Limb (tissue), 2 donors: Measurements from ENCODE around the gene HS6ST3.

Source experiments
- DNase-seq, 2 donors: peaks; one replicate each; pipeline ENCODE4 v3.0.0-alpha.2; 2016; ENCODE audit errors: extremely low spot score in 2 of 2

Gene HS6ST3

DNA sequence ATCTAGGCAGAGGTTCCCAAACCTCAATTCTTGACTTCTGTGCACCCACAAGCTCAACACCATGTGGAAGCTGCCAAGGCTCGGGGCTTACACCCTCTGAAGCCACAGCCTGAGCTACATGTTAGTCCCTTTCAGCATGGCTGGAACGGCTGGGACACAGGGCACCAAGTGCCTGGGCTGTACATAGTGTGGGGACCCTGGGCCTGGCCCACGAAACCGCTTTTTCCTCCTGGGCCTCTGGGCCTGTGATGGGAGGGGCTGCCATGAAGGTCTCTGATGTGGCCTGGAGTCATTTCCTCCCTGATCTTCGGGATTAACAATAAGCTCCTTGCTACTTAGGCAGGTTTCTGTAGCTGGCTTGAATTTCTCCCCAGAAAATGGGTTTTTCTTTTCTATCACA lies 108.1 kb downstream of the HS6ST3 start:
- no peak for DNase-seq

DNA sequence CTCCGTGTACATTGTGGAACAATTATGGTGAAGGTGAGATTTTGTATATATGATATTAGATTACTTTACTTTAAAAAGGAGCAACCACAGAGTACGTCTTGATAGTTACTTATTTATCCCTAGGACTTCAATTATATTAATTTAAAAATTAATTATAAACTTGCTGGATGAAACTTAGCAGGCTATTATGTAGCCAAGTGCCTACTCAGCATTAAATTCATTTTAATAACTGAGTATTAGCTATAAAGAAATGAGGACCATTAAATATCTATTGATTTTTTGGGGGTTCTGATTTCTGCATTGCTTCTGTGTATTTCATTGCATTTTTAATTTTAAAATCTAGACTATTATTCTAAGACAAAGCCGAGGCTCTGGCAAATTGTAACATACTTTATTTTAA lies 109.4 kb downstream of the HS6ST3 start:
- no peak for DNase-seq

DNA sequence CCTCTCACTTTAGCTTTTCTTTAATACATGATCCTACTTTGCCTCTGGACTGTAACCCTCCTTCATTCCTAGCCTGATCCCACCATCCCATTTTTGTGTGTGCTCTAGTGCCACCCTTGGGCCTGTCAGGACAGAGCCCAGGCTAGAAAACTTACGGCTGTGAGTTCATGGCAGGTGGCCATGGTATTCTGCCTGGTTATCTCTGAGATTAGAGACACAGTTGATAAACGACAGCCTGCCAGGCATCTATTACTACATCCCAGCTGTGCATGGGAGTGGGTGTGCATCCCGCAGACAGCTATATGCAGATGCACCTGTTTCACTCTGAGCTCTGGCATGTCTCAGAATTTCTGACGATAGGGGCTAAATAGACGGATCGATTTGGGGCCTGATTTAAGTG lies 110.9 kb downstream of the HS6ST3 start:
- no peak for DNase-seq

DNA sequence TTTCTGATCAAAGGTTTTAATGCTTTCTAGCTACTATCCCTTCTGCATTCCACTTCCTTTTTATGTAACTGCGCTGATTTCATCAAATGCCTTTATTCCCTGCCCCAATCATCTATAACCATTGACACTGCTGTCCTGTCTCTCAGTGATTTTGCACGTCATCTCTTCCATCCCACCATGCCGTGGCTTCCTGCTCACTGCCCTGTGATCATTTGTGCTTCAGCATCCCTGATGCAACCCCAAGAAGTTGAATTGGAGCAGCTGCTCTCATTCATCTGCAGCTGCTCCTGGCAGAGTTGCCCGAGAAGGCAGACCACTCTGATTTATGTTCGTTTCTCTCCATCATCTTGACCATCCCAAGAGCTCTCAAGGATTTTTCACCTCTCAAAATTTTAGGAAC lies 112.4 kb downstream of the HS6ST3 start:
- DNase-seq, result no peak

DNA sequence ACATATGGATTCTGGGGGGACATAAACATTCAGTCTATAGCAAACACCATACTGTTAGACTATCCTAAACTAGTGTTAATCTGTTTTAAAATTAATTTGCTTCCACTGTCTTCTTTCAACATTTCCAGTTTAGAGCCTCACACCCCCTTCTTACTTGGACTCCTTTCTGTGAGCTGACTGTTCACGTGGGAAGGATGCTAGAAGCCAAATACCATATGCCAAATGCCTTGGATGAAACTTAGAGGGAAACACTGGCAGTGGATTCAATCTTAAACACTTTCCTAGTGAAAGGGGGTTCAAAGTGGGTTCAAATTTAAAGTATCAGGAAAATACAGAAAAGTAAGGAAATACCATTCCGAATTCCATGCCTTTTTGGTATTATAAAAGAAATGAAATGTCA lies 113.6 kb downstream of the HS6ST3 start:
- no peak for DNase-seq

DNA sequence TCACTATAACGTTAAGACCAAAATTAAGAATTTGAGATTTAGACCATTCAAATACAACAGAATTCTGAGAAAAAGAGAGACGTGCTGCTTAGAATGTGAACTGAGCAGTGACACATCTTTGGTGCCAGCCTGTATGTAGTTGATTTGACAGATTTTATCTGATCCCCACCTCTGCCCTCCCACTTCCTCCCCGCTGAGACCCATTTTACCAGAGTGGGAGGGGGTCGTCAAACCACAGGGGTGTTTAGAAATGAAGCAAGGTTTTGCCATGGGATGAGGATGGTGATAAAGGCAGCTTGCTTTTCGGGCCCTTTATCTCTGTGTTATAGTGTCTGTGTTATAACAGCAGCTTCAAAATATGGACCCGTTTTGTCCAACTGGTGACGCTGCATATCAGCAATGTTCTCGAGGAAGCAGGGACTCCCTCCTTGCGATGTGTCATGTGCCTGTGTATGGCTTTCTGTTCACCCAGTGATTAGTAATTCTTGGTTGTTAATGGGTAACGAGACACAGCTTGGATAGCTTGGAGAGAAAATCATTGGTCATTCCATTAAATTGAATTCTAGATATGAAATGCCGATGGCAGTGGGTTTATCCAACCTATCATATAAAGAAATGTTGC lies 125.0 kb downstream of the HS6ST3 start:
- no peak for DNase-seq

DNA sequence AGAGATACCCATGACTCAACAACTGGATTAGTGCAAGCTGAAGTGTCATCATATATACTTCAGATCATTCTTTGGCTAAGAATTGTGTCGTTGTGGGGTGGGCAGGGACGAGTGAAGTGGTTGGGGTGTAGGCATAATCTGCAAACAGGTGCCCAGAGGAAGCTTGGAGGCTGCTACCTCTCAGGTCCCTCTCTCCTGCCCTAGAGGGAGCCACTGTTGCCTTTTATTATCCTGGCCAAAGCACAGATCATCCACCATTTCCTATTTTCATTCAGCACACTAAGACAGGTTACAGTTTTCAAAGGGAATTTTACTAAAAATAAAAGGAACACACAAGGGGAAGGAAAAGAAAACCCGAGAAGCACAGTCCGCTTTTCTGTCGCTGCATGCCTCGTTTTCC lies 126.6 kb downstream of the HS6ST3 start:
- no peak for DNase-seq

DNA sequence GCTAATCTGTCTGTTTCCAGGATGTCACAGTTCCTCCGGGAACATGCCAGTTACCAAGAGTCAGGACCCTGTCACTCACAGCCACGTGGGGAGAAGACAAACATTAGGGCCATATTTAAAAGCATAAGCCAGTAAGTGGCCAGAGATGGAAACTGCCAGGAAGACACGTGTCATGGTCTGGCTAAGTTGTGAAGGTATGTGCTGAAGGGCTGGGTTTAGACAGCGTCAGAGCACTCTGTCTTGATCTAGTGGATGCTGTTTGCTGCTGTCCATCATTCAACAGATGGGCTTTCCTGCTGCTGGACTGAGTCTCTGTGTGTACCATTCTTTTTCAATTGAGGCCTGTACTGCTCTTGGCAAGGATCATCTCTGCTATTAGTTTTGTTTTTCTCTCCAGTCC lies 128.6 kb downstream of the HS6ST3 start:
- DNase-seq, result no peak

DNA sequence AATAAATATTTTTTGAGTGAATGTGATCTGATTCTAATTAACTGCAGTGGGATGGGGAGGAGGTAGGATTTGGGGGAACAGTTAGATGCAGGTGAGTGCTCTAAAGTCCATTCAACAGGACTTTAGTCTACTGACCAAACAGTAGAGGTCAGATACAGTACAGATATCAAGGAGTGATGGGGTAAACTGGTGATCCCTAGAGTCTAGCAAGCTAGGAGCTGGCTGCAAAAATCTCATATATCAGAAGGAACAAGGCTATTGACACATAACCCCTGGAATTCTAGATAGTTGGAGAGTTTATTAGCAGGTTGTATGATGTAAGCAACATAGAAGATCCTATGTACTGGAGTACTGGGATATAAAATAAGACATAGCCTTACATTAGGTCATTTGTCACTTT lies 131.6 kb downstream of the HS6ST3 start:
- DNase-seq, result no peak

DNA sequence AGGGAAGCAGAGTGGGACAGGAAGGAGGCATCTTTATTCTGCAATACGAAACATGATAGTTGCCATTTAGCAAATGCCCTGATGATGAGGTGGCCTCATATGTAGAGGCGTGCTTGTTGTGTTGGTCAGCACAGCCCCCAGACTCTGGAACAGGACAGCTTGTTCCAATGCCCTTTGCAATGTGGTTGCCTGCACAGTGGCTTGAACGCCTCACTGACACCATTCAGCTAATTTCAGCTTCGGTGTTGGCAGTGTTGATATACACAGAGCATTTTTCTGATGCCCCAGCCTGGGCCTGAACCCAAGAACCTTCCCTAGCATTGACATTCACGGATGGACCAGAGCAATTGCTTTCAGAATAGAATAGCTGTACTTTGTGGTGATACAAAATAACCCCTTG lies 133.3 kb downstream of the HS6ST3 start:
- no peak for DNase-seq

DNA sequence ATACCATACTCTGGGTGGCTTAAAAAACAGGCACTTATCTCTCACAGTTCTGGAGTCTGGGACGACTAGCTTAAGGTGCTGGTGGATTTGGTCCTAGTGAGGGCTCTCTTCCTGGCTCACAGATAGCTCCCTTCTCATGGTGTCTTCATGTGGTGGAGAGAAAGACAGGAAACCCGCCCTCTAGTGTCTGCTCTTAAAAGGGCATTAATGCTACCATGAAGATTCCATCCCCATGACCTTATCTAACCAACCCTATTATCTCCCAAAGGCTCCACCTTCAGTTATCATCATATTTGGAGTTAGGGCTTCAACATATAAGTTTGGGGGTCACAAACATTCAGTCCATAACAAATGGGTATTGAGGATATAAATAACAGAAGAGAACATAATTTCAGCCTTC lies 139.4 kb downstream of the HS6ST3 start:
- DNase-seq, result no peak

DNA sequence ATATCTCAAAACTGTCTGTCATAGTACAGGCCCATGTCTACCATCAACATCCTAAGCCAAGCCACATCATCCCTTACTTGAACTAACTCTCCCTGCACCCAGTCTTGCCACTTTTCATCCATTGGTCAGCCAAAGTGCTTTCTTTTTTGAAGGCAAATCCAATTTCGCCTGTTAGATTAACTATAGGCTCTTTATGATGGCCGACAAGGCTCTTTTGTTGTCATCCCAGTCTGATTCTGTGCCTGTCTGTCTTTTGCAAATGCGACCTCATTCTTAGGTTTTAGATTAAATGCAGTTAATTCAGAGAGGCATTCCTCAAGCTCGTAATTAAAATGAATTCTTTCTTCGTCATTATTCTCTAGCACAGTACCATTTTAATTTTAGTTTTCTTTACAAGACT lies 148.3 kb downstream of the HS6ST3 start:
- DNase-seq, result no peak

DNA sequence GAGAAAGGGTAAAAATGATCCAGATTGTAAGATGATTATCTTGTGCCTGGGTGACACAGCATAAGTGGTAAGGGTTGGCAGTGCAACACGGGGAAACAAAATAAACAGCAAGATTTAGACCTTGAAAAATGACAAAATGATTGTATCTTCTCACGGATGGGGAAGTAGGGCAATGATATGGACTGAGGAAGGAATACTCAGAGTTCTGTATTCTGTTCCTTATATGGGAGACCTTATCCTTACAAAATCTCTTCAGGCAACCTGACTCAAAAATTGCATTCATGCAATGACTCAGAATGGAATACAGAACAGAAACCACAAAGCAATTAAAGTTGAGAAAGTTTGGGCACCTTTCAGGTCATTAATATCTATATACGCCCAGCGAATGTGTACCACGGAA lies 149.0 kb downstream of the HS6ST3 start:
- DNase-seq, result no peak

DNA sequence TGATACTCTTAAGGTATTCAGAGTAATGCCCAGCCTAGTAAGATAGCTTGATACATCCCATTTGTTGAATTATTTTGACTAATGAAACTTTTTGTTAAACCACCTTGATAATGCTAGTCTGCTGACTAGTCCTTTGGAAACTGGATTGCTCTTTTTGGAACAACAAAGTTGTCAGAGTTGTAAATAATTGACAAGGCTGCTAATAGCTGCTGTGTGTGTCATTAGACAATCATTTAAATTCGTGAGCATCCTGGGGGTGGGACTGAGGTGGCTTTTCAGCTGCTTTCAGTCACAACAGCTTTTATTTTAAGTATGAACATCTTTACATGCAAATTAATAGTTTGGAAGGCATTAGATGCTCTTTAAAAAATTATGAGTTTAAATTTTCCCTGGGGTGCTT lies 153.5 kb downstream of the HS6ST3 start:
- no peak for DNase-seq

DNA sequence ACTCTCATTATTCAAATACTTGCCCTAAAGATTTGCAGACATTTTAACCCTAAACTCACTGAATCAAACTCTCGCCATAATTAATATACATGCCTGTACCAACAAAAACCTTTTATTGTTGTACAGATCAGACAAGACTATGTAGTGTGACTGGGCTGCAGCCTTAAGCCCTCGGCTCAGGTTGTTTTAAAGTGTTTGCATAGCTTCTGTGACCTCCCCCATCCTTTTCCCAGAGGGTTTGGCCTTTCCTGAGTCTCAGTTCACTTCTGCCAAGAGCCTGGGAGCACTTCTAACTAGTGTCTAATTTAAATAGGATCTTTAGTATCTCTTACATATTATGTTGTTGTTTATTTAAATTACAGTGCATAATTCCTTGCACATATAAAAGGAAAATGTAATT lies 158.2 kb downstream of the HS6ST3 start:
- no peak for DNase-seq

DNA sequence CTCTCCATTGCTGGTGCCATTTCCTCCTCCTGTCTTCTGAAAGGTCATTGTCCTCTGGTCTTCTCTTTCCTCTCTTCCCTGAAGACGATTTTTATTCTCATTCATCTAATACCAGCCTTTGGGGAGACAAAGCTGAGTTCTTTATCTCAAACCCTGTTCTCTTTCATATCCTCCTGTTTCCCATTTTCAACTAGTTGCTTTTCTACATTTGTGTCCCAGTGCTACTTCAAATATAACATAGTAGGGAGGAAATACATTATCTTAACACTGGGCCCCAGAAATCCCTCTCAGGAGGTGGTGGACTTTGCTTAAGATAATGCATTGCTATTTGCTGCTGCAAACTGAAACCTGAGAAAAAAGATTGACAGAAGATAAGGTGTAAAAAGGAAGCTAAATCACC lies 159.1 kb downstream of the HS6ST3 start:
- DNase-seq, result no peak

DNA sequence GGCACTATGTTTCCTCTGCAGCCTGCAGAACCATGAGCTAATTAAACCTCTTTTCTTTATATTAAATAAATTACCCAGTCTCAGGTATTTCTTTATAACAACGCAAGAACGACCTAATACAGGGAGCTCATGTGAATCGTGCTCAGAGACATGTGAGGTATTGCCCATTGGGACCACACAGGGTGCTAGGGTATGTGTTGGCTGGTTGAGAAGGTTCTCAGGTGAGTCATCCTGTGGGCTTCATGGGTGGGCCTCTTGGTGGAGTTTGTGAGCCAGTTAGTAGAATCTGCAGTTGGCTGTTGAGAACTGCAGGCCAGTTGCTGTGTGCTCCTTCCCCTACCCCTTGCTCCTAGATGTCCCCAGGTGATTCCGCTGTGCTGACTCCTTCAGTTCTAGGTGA lies 163.0 kb downstream of the HS6ST3 start:
- no peak for DNase-seq

DNA sequence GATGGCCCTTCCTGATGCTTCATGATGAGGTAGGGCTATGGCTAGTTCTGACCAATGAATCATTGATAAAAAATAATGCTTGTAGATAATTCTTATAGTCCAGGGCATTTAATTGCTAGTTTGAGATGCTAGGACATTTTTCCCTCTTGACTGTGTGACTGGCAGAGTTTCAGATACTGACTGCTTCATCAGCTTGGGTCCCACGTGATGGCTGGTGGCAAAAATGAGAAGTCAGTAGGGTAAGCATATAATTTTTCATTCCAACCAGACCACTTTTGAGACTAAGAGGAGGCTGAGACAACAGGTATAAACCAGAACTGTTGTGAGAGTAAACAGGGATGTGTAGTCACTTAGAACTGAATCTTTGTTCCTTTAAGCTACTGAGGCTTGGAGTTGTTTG lies 183.3 kb downstream of the HS6ST3 start:
- no peak for DNase-seq

DNA sequence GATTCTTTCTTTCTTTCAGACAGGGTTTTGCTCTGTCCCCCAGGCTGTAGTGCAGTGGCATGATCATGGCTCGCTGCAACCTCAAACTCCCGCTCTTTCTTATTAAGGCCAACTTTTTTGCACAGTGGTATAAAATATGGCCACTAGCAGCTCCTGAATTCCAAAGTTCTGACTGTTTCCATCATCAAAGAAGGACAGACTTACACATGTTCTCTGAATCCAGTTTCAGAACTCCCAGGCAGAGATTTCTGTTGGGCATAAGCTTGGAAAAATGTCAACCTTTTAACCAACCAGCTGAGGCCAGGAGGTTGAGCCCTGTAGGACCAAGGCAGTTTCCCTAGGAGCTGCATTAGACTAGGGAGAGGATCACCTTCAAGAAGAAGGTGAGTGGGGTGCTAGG lies 184.1 kb downstream of the HS6ST3 start:
- DNase-seq, result no peak

DNA sequence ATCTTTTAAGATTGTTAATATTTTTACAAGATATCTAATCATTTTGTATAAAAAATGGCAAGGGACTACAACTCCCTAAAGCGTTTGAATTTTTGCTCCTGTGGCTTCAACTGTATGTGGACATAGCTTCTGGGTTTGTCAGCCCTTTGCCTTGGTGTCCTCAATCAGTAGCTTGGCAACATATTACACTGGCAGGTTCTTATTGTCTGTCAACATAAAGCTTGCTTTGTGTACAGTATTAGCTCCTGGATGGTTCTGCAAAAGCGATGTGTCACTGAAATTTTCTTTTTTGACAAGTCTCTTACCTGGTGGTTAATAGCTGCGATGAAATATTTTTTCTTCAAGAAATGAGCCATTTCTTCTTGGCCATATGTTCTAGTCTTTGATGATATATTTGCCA lies 190.0 kb downstream of the HS6ST3 start:
- DNase-seq, result no peak

DNA sequence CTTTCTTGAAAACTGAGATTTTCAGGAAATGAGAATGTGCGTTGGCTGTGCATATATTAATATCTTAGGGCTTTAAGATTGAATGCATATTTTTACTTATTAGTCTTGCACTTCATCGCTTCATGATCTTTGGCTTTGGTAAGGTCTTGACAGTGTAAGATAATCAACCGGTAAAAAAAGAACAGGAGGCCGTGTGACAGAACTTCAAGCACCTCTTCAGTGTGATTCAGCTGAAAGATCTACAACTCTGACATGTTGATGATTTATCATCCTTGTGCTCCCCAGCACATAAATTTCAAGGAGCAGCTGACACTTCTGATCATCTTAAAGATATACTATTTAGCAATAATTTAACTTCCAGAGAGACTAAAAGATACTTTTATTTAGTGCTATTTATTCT lies 195.1 kb downstream of the HS6ST3 start:
- no peak for DNase-seq

DNA sequence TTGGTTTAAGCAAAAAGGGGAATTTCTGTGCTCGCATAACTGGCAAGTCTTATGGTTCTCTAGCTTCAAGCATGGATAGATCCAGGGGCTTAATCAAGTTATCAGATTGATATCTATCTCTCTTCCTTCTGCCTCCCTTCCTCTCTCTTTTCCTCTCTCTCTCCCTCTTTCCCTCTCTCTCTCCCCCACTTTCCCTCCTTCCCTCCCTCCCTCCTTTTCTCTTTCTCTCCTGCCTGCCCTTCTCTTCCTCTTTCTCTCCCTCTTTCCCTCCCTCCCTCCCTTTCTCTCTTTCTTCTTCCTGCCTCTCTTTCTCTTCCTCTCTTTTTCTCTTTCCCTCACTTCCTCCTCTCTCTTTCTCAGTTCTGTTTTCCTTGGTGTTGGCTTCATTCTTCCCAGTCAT lies 195.8 kb downstream of the HS6ST3 start:
- DNase-seq, result no peak

DNA sequence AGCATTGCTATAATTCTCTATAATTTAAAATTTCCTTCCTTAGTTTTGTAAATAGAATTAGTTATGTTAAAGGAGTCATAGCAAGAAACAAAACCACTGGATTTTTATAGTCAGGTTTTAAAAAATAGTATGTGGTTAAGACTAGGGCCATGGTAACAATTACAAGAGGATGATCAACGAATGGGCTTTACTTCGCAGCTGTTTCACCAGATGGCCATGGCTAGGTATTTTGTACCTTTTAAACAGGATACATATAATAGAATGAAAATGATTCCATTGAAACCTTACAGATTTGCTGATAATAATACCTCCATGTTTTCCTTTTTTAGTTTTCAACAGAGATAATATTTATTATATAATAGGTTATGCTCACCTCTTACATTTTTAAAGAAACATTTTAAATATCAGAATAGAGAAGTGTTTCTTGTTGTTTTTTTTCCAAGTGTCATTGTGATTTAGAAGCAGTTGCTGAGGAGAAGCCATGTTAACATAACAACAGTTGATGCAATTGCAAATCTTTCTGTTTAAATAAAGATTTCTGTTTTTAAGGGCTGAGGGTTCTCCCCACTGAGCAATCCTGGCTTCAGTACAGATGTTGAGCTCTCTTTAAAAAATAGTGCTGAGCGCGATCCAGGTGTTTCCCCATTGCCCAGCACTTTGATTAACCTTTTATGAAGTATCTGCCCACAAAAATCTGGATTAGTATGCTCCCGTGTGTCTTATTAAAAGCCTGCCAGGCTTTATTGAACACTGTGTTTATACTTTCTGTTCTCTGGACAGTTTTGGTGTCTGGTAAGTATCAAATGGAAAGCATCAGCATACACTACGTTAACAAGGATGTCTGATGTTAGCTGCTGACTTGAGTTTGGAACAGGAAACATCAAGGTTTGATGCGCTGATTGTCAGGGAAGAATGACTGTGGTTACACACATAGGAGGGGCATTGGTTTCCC lies 205.3 kb downstream of the HS6ST3 start:
- peak in 1 of 2 donors; percentile 15 for DNase-seq
